Osteoblast (primary cell): ENCODE measurements around the gene RECQL5. TPM values are rescaled to one million over a fixed set of nuclear protein-coding genes. Genes with fewer than 3 reads are reported as not detected.

Source experiments
- DNase-seq: peaks from one replicate; pipeline ENCODE4 v3.0.0; 2011; ENCODE audit warnings: low spot score, mixed read lengths; ENCODE audit not compliant: insufficient read length; ENCODE audit errors: missing footprints
- H2AFZ ChIP-seq: 2 replicates; pipeline ENCODE4 v1.6.0; 2011; ENCODE audit warnings: mild to moderate bottlenecking, low read length
- H3K27ac ChIP-seq: 2 replicates; pipeline ENCODE4 v1.5.1; 2011; ENCODE audit warnings: mild to moderate bottlenecking, low read depth, low read length, moderate library complexity
- H3K27me3 ChIP-seq: 2 replicates; pipeline ENCODE4 v1.6.0; 2012; ENCODE audit warnings: mild to moderate bottlenecking, control low read depth, inconsistent platforms, low read length, moderate library complexity; ENCODE audit not compliant: insufficient read depth
- H3K36me3 ChIP-seq: 2 replicates; pipeline ENCODE4 v1.5.1; 2011; ENCODE audit warnings: mild to moderate bottlenecking, low read length, control low read depth, moderate library complexity; ENCODE audit not compliant: insufficient read depth
- H3K4me1 ChIP-seq: 2 replicates; pipeline ENCODE4 v1.5.1; 2011; ENCODE audit warnings: mild to moderate bottlenecking, low read length, control low read depth, moderate library complexity; ENCODE audit not compliant: insufficient read depth
- H3K4me2 ChIP-seq: 2 replicates; pipeline ENCODE4 v1.6.0; 2011; ENCODE audit warnings: mild to moderate bottlenecking, low read length; ENCODE audit not compliant: insufficient read depth
- H3K4me3 ChIP-seq: fragments of 200-600 bp; sonication (generic); 3 replicates; pipeline ENCODE4 v1.5.1; 2012; ENCODE audit warnings: mild to moderate bottlenecking, low read length, inconsistent platforms; ENCODE audit not compliant: insufficient read depth
- H3K79me2 ChIP-seq: 2 replicates; pipeline ENCODE4 v1.6.0; 2012; ENCODE audit warnings: mild to moderate bottlenecking, low read length, control low read depth, inconsistent platforms; ENCODE audit not compliant: insufficient read depth
- H3K9me3 ChIP-seq: 2 replicates; pipeline ENCODE4 v1.5.1; 2011; ENCODE audit warnings: low read depth, low read length, control low read depth
- H4K20me1 ChIP-seq: 2 replicates; pipeline ENCODE4 v1.6.0; 2012; ENCODE audit warnings: mild to moderate bottlenecking, low read length, control low read depth; ENCODE audit not compliant: insufficient read depth
- total RNA-seq: library from RNA; depleted of rRNA; stranded (reverse); fragments of >200 nt; gene quantifications from 2 replicates; pipeline ENCODE4 v1.2.3, GENCODE V29; 2012
- TF ChIP-seq, protein P1 (sequence below): IDR thresholded peaks from 2 replicates; pipeline ENCODE4 v1.5.1; 2011; ENCODE audit warnings: mild to moderate bottlenecking, low read depth, low read length, moderate library complexity; ENCODE audit errors: extremely low read depth

Gene RECQL5
- total RNA-seq, 1 donor = 17.7 TPM

DNA sequence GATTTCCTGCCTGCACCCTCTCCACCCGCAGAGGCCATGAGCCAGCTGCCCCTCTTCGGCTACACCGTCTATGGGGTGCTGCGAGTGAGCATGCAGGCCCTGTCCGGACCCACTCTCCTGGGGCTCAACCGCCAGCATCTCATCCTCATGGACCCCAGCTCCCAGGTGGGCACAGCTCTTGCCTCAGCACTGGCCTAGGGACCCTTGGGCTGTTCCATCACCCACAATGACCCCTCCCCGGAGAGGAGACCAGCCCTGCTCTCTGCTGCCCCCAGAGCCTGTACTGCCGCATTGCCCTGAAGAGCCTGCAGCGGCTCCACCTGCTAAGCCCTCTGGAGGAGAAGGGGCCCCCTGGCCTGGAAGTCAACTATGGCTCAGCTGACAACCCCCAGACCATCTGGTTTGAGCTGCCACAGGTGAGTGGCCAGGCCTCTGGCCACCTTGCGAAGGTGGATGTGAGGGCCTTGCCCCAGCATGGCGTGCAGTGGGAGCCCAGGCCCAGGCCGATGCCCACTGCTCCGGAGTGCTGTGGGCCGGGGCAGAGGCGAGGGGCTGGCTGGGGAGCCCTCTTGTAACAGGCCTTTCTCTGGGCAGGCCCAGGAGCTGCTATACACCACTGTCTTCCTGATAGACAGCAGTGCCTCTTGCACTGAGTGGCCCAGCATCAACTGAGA is 41.0 kb downstream of the RECQL5 start:
- TF ChIP-seq, protein P1, sequence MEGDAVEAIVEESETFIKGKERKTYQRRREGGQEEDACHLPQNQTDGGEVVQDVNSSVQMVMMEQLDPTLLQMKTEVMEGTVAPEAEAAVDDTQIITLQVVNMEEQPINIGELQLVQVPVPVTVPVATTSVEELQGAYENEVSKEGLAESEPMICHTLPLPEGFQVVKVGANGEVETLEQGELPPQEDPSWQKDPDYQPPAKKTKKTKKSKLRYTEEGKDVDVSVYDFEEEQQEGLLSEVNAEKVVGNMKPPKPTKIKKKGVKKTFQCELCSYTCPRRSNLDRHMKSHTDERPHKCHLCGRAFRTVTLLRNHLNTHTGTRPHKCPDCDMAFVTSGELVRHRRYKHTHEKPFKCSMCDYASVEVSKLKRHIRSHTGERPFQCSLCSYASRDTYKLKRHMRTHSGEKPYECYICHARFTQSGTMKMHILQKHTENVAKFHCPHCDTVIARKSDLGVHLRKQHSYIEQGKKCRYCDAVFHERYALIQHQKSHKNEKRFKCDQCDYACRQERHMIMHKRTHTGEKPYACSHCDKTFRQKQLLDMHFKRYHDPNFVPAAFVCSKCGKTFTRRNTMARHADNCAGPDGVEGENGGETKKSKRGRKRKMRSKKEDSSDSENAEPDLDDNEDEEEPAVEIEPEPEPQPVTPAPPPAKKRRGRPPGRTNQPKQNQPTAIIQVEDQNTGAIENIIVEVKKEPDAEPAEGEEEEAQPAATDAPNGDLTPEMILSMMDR = peak; percentile 63
- Histone ChIP-seq H3K27ac (no peak overlapping the region), H3K4me1 (no peaks in the 10 kb centered on the region), H3K36me3 (no peaks in the 10 kb centered on the region), H2AFZ (no peak overlapping the region), H3K4me2 (no peak overlapping the region), H3K79me2 (no peaks in the 10 kb centered on the region), H3K9me3 (no peaks in the 10 kb centered on the region), H3K4me3 (no peak overlapping the region), H3K27me3 (no peaks in the 10 kb centered on the region), H4K20me1 (no peaks in the 10 kb centered on the region)
- peak; percentile 96 for DNase-seq

DNA sequence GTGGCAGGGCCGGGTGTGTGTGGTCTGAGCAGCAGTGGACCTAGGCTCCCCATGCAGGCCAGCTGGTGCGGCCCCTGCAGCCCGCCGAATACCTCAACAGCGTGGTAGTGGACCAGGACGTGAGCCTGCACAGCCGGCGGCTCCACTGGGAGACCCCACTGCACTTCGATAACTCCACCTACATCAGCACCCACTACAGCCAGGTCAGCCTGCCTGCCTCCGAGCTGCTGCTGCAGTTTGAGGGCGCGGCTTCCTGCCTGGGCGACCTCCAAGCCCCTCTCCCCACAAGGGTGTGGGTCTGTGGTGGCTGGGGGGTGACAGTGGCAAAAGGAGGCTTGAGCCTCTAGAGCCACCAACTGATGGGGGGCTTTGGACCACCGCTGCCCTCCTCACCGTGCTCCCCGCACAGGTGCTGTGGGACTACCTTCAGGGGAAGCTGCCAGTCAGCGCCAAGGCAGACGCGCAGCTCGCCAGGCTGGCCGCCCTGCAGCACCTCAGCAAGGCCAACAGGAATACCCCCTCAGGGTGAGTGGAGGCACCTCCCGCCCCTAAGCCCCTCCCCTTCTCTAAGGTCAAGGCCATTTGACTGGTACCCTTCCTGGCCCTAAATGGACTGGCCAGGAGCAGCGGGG is 42.1 kb downstream of the RECQL5 start:
- no peaks in the 10 kb centered on the region for H3K36me3 ChIP-seq
- TF ChIP-seq, protein P1 = no peak
- H4K20me1 ChIP-seq = no peaks in the 10 kb centered on the region
- H3K4me1 ChIP-seq = no peaks in the 10 kb centered on the region
- no peaks in the 10 kb centered on the region for H3K27me3 ChIP-seq
- DNase-seq = no peak
- H3K79me2 ChIP-seq = no peaks in the 10 kb centered on the region
- no peak overlapping the region for H3K4me2 ChIP-seq
- H3K27ac ChIP-seq = no peak overlapping the region
- no peak overlapping the region for H2AFZ ChIP-seq
- no peaks in the 10 kb centered on the region for H3K9me3 ChIP-seq
- H3K4me3 ChIP-seq = no peak overlapping the region

DNA sequence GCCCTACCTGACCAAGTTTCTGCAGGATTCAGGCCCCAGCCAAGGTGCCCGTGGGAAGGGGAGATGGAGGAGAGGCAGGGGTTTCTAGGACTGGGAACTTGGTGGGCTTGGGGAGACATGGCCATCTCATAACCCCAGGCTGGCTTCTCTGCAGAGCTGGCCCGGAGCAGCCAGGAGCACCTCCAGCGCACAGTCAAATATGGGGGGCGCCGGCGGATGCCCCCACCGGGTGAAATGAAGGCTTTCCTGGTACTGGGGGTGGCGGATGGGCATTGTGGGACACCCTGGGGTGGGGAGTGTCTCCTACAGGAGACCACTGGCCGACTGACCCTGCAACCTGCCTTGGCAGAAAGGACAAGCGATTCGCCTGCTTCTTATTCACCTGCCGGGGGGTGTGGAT is 42.9 kb downstream of the RECQL5 start:
- no peak overlapping the region for H3K4me2 ChIP-seq
- H3K27me3 ChIP-seq = no peaks in the 10 kb centered on the region
- no peaks in the 10 kb centered on the region for H3K4me1 ChIP-seq
- no peak overlapping the region for H3K4me3 ChIP-seq
- TF ChIP-seq, protein P1 = no peak
- no peaks in the 10 kb centered on the region for H4K20me1 ChIP-seq
- no peak overlapping the region for H3K27ac ChIP-seq
- H3K79me2 ChIP-seq = no peaks in the 10 kb centered on the region
- DNase-seq = no peak
- H3K9me3 ChIP-seq = no peaks in the 10 kb centered on the region
- no peaks in the 10 kb centered on the region for H3K36me3 ChIP-seq
- H2AFZ ChIP-seq = no peak overlapping the region

DNA sequence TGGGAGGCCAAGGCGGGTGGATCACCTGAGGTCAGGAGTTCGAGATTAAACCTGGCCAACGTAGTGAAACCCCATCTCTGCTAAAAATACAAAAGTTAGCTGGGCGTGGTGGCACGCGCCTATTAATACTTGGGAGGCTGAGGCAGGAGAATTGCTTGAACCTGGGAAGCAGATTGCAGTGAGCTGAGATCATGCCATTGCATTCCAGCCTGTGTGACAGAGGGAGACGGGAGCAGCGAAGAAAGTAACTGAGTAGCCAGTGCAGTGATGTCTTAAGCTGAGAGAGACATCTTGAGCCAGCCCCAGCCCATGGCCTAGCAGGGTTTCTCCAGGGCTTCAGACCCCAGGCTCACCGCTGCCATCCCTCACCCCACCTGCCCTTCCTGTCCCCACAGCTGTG is 43.6 kb downstream of the RECQL5 start:
- no peak overlapping the region for H3K4me2 ChIP-seq
- H3K79me2 ChIP-seq = no peaks in the 10 kb centered on the region
- H3K27ac ChIP-seq = no peak overlapping the region
- DNase-seq = no peak
- H2AFZ ChIP-seq = no peak overlapping the region
- no peaks in the 10 kb centered on the region for H3K4me1 ChIP-seq
- no peaks in the 10 kb centered on the region for H3K9me3 ChIP-seq
- TF ChIP-seq, protein P1 = no peak
- no peaks in the 10 kb centered on the region for H3K36me3 ChIP-seq
- no peaks in the 10 kb centered on the region for H4K20me1 ChIP-seq
- H3K4me3 ChIP-seq = no peak overlapping the region
- no peaks in the 10 kb centered on the region for H3K27me3 ChIP-seq
